Gastroesophageal sphincter (tissue), 4 donors: ENCODE data around the gene MOK. TPM values are rescaled to one million over a fixed set of nuclear protein-coding genes. Genes with fewer than 3 reads are reported as not detected.

Source experiments
- ATAC-seq: fragments of 150-250 bp; one replicate; pipeline ENCODE4 v1.9.1; 2016; ENCODE audit warnings: mild to moderate bottlenecking, moderate library complexity
- H3K27ac ChIP-seq, 4 donors: fragments of 200-600 bp; sonication (generic) in 3 of 4; 1 replicate in 3 of 4; 2 replicates in 1 of 4; pipeline ENCODE4 v1.5.1; 2016 to 2019
- H3K27me3 ChIP-seq: fragments of 200-600 bp; sonication (generic); one replicate; pipeline ENCODE4 v1.5.1; 2019
- H3K36me3 ChIP-seq, 2 donors: fragments of 200-600 bp; sonication (generic); one replicate each; pipeline ENCODE4 v1.5.1; 2019; ENCODE audit warnings: control low read depth in 1 of 2
- H3K4me1 ChIP-seq, 3 donors: fragments of 200-600 bp; sonication (generic); 1 replicate in 2 of 3; 2 replicates in 1 of 3; pipeline ENCODE4 v1.5.1; 2016 to 2019; ENCODE audit warnings: control low read depth in 2 of 3
- H3K4me3 ChIP-seq, 2 donors: fragments of 200-600 bp; sonication (generic); one replicate each; pipeline ENCODE4 v1.5.1; 2019; ENCODE audit warnings: mild to moderate bottlenecking in 1 of 2, moderate library complexity in 1 of 2
- H3K9me3 ChIP-seq, 3 donors: fragments of 200-600 bp; sonication (generic); one replicate each; pipeline ENCODE4 v1.5.1; 2017 to 2019; ENCODE audit warnings: control low read depth in 2 of 3
- CTCF ChIP-seq, 4 experiments: fragments of 200-600 bp in 2 of 4; fragments of 450-650 bp in 2 of 4; sonication (generic) in 1 of 4; IDR thresholded peaks; one replicate each; pipeline ENCODE4 v1.5.1; 2017 to 2019; ENCODE audit warnings: antibody characterized with exemption in 4 of 4, mild to moderate bottlenecking in 2 of 4, moderate library complexity in 2 of 4
- EP300 ChIP-seq: sonication (generic); formaldehyde crosslinking; IDR thresholded peaks from one replicate; pipeline ENCODE4 v1.6.1; 2017; ENCODE audit warnings: antibody characterized with exemption, mild to moderate bottlenecking
- POLR2A ChIP-seq, 2 donors: fragments of 450-650 bp; IDR thresholded peaks; one replicate each; pipeline ENCODE4 v1.6.1; 2017; ENCODE audit warnings: antibody characterized with exemption in 2 of 2, mild to moderate bottlenecking in 2 of 2, moderate library complexity in 1 of 2
- POLR2AphosphoS5 ChIP-seq: sonication (generic); formaldehyde crosslinking; IDR thresholded peaks from one replicate; pipeline ENCODE4 v1.6.1; 2017; ENCODE audit warnings: antibody characterized with exemption
- WGBS, 2 donors: methylation state at CpG; one replicate each; pipeline ENCODE4 v1.1.5; 2018; ENCODE audit warnings: low coverage in 1 of 2; 5-methylcytosine and 5-hydroxymethylcytosine counted together
- total RNA-seq, 4 donors: library from RNA; depleted of rRNA; stranded (reverse); fragments of >200 nt; gene quantifications; one replicate each; pipeline ENCODE4 v1.1.0, GENCODE V29; 2016

The MOK gene
- total RNA-seq, 4 donors from 2014 or later: 10.6 to 15.4 (median 10.7) TPM

GRCh38 chr14:102192840-102193502, 112.0 kb downstream of the MOK start:
- Histone ChIP-seq H3K27ac (no peak overlapping the region), H3K9me3 (no peaks in the 10 kb centered on the region), H3K4me1 (peaks cover 0 to 53% (median 4%) of the 10 kb centered on the region in 3 donors), H3K36me3 (peaks cover 0 to 15% of the 10 kb centered on the region in 2 donors), H3K27me3 (no peaks in the 10 kb centered on the region), H3K4me3 (no peak overlapping the region)
- ATAC-seq: no peak
- TF ChIP-seq POLR2AphosphoS5 (no peak), CTCF (IDR thresholded peaks at IDR 0.05) (no peak), EP300 (no peak), POLR2A (IDR thresholded peaks at IDR 0.05) (no peak)
- 90% methylated on average over 2 to 13 of the region's 13 CpGs for WGBS, 2 donors

DNA sequence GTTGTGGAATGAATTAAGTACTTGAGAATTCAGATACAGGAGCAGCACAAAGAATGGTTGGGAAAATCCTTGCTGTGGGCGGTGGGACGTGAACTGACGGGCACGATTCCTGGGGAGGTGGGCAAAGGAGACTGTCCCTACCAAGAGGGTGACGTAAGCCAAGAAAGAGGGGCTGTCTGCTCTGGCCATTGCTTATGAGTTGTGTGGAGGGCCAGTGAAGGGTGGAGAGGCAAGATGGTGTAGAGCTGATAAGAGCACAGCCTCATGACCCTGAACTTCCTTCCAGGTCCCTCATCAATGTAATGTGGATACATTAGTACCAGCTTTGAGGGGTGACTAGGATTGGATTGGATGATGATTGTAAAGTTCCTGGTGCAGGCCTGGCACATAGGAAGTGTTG, 115.1 kb downstream of the MOK start:
- no peak for TF ChIP-seq CTCF (IDR thresholded peaks at IDR 0.05)
- TF ChIP-seq POLR2A (IDR thresholded peaks at IDR 0.05): no peak
- TF ChIP-seq EP300: no peak
- TF ChIP-seq POLR2AphosphoS5: no peak
- H3K36me3 ChIP-seq: no peaks in the 10 kb centered on the region
- H3K4me1 ChIP-seq: peaks cover 0 to 43% (median 15%) of the 10 kb centered on the region in 3 donors
- 93% methylated on average over 5 of the region's 5 CpGs; no CpG with 5 or more reads in 1 of the 2 donors for WGBS, 2 donors
- no peaks in the 10 kb centered on the region for H3K27me3 ChIP-seq
- no peak for ATAC-seq
- H3K27ac ChIP-seq: no peak overlapping the region
- no peak overlapping the region for H3K4me3 ChIP-seq
- H3K9me3 ChIP-seq: no peaks in the 10 kb centered on the region

- Histone ChIP-seq H3K4me1 (peaks cover 0 to 49% (median 17%) of the 10 kb centered on the region in 3 donors), H3K27ac (peak overlapping the region in 1 of 4 donors; percentile 77), H3K4me3 (no peak overlapping the region), H3K9me3 (no peaks in the 10 kb centered on the region), H3K36me3 (no peaks in the 10 kb centered on the region), H3K27me3 (no peaks in the 10 kb centered on the region)
- no peak for TF ChIP-seq CTCF (IDR thresholded peaks at IDR 0.05)
- TF ChIP-seq EP300: no peak
- TF ChIP-seq POLR2AphosphoS5: no peak
- TF ChIP-seq POLR2A (IDR thresholded peaks at IDR 0.05): no peak
- no peak for ATAC-seq
- no CpG with 5 or more reads among the region's 1 CpG for WGBS, 2 donors
Observed at GRCh38 chr14:102188187-102188586, 116.8 kb downstream of the MOK start.

- TF ChIP-seq POLR2AphosphoS5 (no peak), CTCF (IDR thresholded peaks at IDR 0.05) (no peak), EP300 (no peak), POLR2A (IDR thresholded peaks at IDR 0.05) (no peak)
- WGBS, 2 donors: 65 to 72% methylated on average over 2 to 4 of the region's 4 CpGs
- peak; percentile 34 for ATAC-seq
- no peak overlapping the region for H3K4me3 ChIP-seq
- no peaks in the 10 kb centered on the region for H3K9me3 ChIP-seq
- no peaks in the 10 kb centered on the region for H3K27me3 ChIP-seq
- H3K27ac ChIP-seq: peak overlapping the region in 3 of 4 donors; percentile 68 to 79 (median 77)
- peaks cover 3 to 55% (median 22%) of the 10 kb centered on the region in 3 donors for H3K4me1 ChIP-seq
- H3K36me3 ChIP-seq: no peaks in the 10 kb centered on the region
Observed at GRCh38 chr14:102187568-102188001, 117.4 kb downstream of the MOK start.

DNA sequence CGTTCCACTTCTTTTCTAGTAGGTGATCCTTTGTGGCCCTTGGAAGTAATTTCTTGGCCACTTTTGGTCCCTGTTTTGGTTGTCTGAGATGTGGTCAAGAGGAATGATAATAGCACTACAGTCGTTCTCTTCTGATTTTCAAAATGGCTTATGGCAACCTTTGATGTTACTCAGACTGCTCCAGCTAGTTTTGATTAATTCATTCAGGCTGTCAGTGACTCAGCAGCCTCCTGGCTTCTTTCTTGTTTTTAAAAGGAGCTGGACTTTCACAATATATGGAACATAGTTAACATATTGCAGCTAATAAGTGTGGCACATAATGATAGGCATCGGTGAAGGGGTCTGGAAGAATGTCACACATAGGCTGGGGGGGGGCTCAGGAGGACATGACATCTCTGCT, 117.9 kb downstream of the MOK start:
- Histone ChIP-seq H3K4me3 (no peak overlapping the region), H3K4me1 (peaks cover 3 to 60% (median 25%) of the 10 kb centered on the region in 3 donors), H3K27me3 (no peaks in the 10 kb centered on the region), H3K27ac (peak overlapping the region; percentile 68 to 79 (median 73)), H3K36me3 (no peaks in the 10 kb centered on the region), H3K9me3 (no peaks in the 10 kb centered on the region)
- peak; percentile 89 for ATAC-seq
- no peak for TF ChIP-seq EP300
- no peak for TF ChIP-seq CTCF (IDR thresholded peaks at IDR 0.05)
- peak; percentile 79 for TF ChIP-seq POLR2AphosphoS5
- TF ChIP-seq POLR2A (IDR thresholded peaks at IDR 0.05): no peak
- WGBS, 2 donors: 0 to 13% methylated on average over 1 to 3 of the region's 3 CpGs
